Left cardiac atrium (tissue), 4 donors: ENCODE data around the gene RWDD4. TPM values are rescaled to one million over a fixed set of nuclear protein-coding genes. Genes with fewer than 3 reads are reported as not detected.
A peak's percentile ranks its signal among the peaks of the same experiment; 100 is the strongest.
"Not testable (repeated sequence)": the region's sequence is repeated elsewhere in the genome, so short reads cannot be mapped to it uniquely, and the experiment has no call there.

Experiments
- ATAC-seq, 2 donors: fragments of 200-7000 bp; cut with Tn5 transposase; one replicate each; pipeline ENCODE4 v1.9.1; 2020; ENCODE audit warnings: mild to moderate bottlenecking in 2 of 2, moderate library complexity in 2 of 2
- DNase-seq: peaks from one replicate; pipeline ENCODE4 v3.0.0-alpha.2; 2020
- intact Hi-C, 2 donors: fragments of 100-400 bp; cut with DNase I; formaldehyde crosslinking; loops; one replicate each; pipeline versions ENCODE4 v1.14.1 to v1.15.1; 2022 to 2023
- total RNA-seq, 2 donors: library from RNA; stranded (reverse); fragmentation: NEBNext Ultra II Directional; extraction: Animal tissue kit (Norgen Biotek cat#: 25700); gene quantifications; one replicate each; pipeline ENCODE4 v1.2.1, GENCODE V29; 2021
- donor health status: DM: no; HTN: yes; CAD: no.
- donor health status: DM: no; HTN: yes; CAD: no; lungs with severe emphysema.
- donor health status: DM: yes; HTN: yes; CAD: no.
- donor health status: Dilated cardiomyopathy.

Gene RWDD4
- total RNA-seq, 2 donors from 2014 or later, result 14.7 to 16.6 TPM

GRCh38 chr4:183637461-183637860, 21.5 kb downstream of the RWDD4 start:
- DNase-seq, result no peak
- no peak for ATAC-seq
- intact Hi-C loops, result no loop called here

- intact Hi-C loops, result no loop called here
- DNase-seq (peak; percentile 31), ATAC-seq (peak in 1 of 2 donors; percentile 61)
These were observed 22.1 kb downstream of the RWDD4 start for GRCh38 chr4:183636923-183637322.

- intact Hi-C loops, result no loop called here
- no peak for DNase-seq
- ATAC-seq, result peak in 1 of 2 donors; percentile 38
These were observed 22.5 kb downstream of the RWDD4 start for GRCh38 chr4:183636503-183636902.

- ATAC-seq (no peak), DNase-seq (no peak)
- intact Hi-C loops, result no loop called here
These were observed 23.2 kb downstream of the RWDD4 start for GRCh38 chr4:183635741-183636140.

- peak; percentile 26 to 44 for ATAC-seq
- intact Hi-C loops, result no loop called here
- no peak for DNase-seq
These were observed 23.7 kb downstream of the RWDD4 start for GRCh38 chr4:183635321-183635720.

- DNase-seq (no peak), ATAC-seq (no peak)
- intact Hi-C loops, result no loop called here
These were observed 25.2 kb downstream of the RWDD4 start for GRCh38 chr4:183633476-183634400.

- no peak for DNase-seq
- intact Hi-C loops, result no loop called here
- no peak for ATAC-seq
These were observed 26.3 kb downstream of the RWDD4 start for GRCh38 chr4:183632689-183633088.

- intact Hi-C loops, result no loop called here
- ATAC-seq (peak in 1 of 2 donors; percentile 66), DNase-seq (no peak)
These were observed 27.3 kb downstream of the RWDD4 start for GRCh38 chr4:183631577-183632198.

- intact Hi-C loops, result no loop called here
- DNase-seq, result no peak
- ATAC-seq, result no peak
These were observed 30.9 kb downstream of the RWDD4 start for GRCh38 chr4:183627979-183628588.

- intact Hi-C loops, ATAC-seq, DNase-seq: not testable (repeated sequence)
These were observed 31.7 kb downstream of the RWDD4 start for GRCh38 chr4:183627286-183627685.

GRCh38 chr4:183626168-183626567, 32.8 kb downstream of the RWDD4 start:
- ATAC-seq (no peak), DNase-seq (no peak)
- intact Hi-C loops, result no loop called here

- no peak for DNase-seq
- intact Hi-C loops, result no loop called here
- ATAC-seq, result no peak
These were observed 34.4 kb downstream of the RWDD4 start for GRCh38 chr4:183624548-183624947.

GRCh38 chr4:183621875-183622274, 37.1 kb downstream of the RWDD4 start:
- ATAC-seq (no peak), DNase-seq (no peak)
- intact Hi-C loops, result no loop called here

- ATAC-seq (peak in 1 of 2 donors; percentile 19), DNase-seq (no peak)
- intact Hi-C loops, result no loop called here
These were observed 38.6 kb downstream of the RWDD4 start for GRCh38 chr4:183620421-183620820.

- DNase-seq (no peak), ATAC-seq (no peak)
- intact Hi-C loops, result no loop called here
These were observed 40.3 kb downstream of the RWDD4 start for GRCh38 chr4:183618681-183619080.

GRCh38 chr4:183617075-183617474, 41.9 kb downstream of the RWDD4 start:
- intact Hi-C loops, result no loop called here
- no peak for ATAC-seq

GRCh38 chr4:183612329-183613250, 46.4 kb downstream of the RWDD4 start:
- ATAC-seq (no peak), DNase-seq (no peak)
- intact Hi-C loops, result no loop called here

More at GRCh38 chr4:183617075-183617474, 41.9 kb downstream of the RWDD4 start:
- no peak for DNase-seq

GRCh38 chr4:183611210-183611830, 47.7 kb downstream of the RWDD4 start:
- intact Hi-C loops, result no loop called here
- DNase-seq, result no peak
- ATAC-seq, result no peak

GRCh38 chr4:183610613-183611012, 48.4 kb downstream of the RWDD4 start:
- peak; percentile 19 to 27 for ATAC-seq

More at GRCh38 chr4:183610613-183611012, 48.4 kb downstream of the RWDD4 start:
- no peak for DNase-seq
- intact Hi-C loops, result no loop called here
